Anterior cingulate cortex (tissue), 58 donors: ENCODE results near the gene UBAP1.
"Not testable (repeated sequence)": the region's sequence is repeated elsewhere in the genome, so short reads cannot be mapped to it uniquely, and the experiment has no call there.

Experiments
- DNase-seq, 58 donors: peaks; one replicate each; lab custom pipeline; 2025; lab: John Stamatoyannopoulos, UW

The UBAP1 gene

GRCh38 chr9:34254966-34255825 lies 76.4 kb downstream of the UBAP1 start:
- no peak for DNase-seq

GRCh38 chr9:34256104-34256503 lies 77.3 kb downstream of the UBAP1 start:
- DNase-seq = no peak

DNA sequence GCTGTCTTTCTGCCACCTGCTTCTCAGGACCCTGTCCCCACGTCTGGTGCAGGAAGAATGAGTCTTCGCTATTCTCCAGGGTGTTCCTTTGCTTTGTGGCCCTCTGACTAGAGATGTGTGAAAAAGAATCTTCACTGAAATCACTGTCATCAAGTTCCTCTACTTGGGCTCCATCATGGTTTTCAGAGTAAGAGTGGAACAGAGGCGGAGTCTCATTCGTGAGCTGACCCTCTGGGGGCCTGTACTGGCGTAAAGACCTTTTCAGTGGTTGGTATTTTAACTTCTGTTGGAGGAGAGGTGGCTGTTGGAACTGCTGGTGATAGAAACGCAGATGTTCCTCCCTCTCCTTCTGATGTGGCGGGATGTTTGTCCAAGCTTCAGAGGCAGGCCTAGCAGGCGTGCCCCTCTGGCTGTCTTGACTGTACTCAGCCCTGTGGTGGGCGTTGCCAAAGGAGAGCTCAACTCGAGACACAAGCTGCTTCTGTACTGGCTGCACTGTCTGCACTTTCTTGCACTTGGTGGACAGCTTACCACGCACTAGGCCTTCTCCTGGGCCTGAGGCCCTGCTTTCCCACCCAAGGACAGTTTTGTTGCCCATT lies 78.2 kb downstream of the UBAP1 start:
- no peak for DNase-seq

DNA sequence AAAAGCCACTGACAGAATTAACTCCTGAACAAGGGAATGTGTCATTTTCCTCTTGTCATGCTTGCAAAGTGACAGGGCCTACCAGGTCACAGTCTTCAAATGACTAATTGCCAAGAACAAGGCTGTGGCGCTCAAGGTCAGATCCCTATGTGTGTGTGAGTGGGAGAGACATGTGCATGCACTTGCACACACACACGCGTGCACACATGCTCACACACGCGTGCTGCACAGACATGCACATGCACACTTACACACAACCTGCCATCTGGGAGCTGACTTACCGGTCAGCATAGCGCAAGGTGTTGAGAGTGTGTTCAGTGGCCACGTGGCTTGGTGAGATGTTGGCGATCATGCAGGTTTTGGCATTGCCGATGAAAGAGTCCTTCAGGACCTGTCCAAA lies 80.5 kb downstream of the UBAP1 start:
- no peak for DNase-seq

DNA sequence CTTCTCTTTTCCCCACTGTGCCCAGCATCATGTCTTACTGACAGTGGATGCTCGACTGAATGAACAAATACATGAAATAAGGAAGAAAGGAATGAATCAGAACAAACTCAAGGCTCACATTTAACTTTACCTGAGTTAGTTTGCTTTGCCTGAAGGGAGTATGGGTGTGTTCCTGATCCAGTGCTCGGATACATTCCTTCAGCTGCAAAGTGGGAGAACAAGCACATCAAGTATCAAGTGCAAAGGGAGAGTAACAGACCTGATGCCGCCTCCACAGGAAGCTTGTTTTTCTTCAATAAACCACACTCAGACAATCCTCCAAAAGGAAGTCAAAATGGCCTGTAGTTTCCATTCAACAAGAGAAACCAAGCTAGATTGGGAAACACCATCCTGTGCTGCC lies 84.1 kb downstream of the UBAP1 start:
- DNase-seq = no peak

- DNase-seq = no peak
These were observed 88.8 kb downstream of the UBAP1 start for GRCh38 chr9:34267660-34268059.

- no peak for DNase-seq
These were observed 92.6 kb downstream of the UBAP1 start for GRCh38 chr9:34271265-34272006.

GRCh38 chr9:34272101-34272541 lies 93.3 kb downstream of the UBAP1 start:
- no peak for DNase-seq

- not testable (repeated sequence) for DNase-seq
These were observed 94.7 kb downstream of the UBAP1 start for GRCh38 chr9:34273588-34273987.

GRCh38 chr9:34275811-34276210 lies 97.0 kb downstream of the UBAP1 start:
- no peak for DNase-seq

DNA sequence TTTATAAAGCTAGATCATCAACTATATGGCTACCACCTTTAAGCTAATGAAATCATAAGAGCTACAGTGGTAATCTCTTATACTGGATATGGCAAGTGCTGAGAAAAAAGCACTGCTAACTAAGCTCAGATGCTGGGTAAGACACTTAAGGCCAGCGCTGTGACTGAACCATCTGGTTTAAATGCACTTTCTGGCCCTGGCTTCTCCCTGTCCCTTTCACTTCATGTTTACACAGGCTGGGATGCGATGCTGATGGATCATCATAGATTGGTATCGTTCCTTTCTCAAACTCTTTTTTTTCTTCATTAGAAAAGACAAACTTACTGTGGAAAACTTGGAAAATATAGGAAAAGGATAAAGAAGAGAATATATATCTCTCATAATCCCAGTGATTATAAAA lies 97.9 kb downstream of the UBAP1 start:
- no peak for DNase-seq

- DNase-seq = no peak
These were observed 100.6 kb downstream of the UBAP1 start for GRCh38 chr9:34279411-34279810.

GRCh38 chr9:34282096-34282495 lies 103.3 kb downstream of the UBAP1 start:
- no peak for DNase-seq

DNA sequence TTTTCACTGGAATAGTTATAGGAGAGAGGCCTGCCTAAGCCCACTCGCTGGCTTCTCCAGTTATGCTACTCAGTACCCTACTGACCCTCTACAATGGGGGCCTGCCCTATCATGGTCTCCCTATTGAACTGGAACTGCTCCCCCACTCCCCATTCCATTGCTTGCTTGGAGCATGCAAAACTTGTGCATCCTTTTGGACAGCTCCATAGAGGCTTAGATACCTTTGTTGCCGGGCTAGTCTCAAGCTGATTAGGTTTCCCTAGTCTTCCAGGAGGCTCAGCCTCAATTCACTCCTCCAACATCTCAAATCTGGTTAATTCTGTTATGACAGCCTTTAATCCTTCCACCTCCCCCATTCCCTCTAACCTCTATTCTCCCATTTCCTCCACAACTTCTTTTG lies 110.3 kb downstream of the UBAP1 start:
- DNase-seq = no peak

GRCh38 chr9:34291023-34291422 lies 112.2 kb downstream of the UBAP1 start:
- DNase-seq = no peak

DNA sequence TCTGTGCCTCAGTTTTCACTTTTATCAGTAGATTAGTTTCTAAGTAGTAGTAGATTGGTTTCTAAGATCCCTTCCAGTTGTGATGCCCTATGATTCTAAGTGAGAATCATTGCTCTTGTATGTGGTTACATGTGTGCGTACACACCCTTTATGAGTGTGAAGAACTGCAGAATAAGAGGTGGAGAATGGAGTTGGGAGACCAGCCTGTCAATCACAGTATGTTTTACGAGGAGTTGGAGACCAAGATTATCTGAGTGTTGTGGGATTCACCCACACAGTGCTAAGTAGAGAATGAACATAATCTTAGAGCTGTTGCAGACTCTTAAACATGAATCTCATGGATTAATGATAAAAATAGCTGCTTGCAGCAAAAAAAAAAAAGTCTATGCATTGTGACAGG lies 112.6 kb downstream of the UBAP1 start:
- no peak for DNase-seq

GRCh38 chr9:34292552-34292951 lies 113.7 kb downstream of the UBAP1 start:
- DNase-seq = no peak

GRCh38 chr9:34301064-34301463 lies 122.2 kb downstream of the UBAP1 start:
- DNase-seq = not testable (repeated sequence)
